ENCODE data around the gene TMEM167A. TPM values are rescaled to one million over a fixed set of nuclear protein-coding genes. Genes with fewer than 3 reads are reported as not detected.

TMEM167A gene
- polyA plus RNA-seq, 3 donors: 50.3 to 337 (median 288) TPM

DNA sequence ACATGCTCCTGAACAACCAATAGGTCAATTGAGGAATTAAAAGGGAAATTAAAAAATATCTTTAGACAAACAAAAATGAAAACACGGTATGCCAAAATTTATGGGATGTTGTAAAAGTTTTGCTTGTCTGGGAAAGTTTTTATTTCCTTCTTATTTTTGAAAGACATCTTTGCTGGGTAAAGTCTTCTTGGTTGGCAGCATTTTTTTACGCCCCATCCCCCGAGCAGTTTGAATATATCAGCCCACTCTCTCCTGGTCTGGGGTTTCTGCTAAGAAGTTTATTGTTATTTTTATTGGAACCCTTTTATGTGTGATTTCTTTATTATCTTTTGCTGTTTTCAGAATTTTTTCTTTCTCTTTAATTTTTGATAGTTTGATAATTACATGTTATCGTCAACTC is 16.5 kb upstream of the TMEM167A start:
- Histone ChIP-seq H3K4me3 (replicated peaks in 1 of 3; ENCODE audit: low read depth in 2 of 3, low read length in 3 of 3) (no peak overlapping the region), H3K4me1 (ENCODE audit: control insufficient read depth in 1 of 2, insufficient read depth in 2 of 2, low read length in 2 of 2) (peaks cover 0 to 10% of the 10 kb centered on the region in 2 donors), H3K79me2 (ENCODE audit: insufficient read depth, low read length) (peaks cover 69% of the 10 kb centered on the region), H4K20me1 (ENCODE audit: insufficient read depth, low read length) (no peaks in the 10 kb centered on the region), H3K36me3 (replicated peaks in 1 of 2; ENCODE audit: control insufficient read depth in 1 of 2, insufficient read depth in 2 of 2, low read length in 2 of 2) (peaks cover 0 to 12% of the 10 kb centered on the region in 2 donors), H3K9me3 (replicated peaks in 1 of 2; ENCODE audit: control insufficient read depth in 1 of 2, insufficient read depth in 1 of 2, low read length in 2 of 2) (peaks cover 14 to 30% of the 10 kb centered on the region in 2 donors), H3K9ac (ENCODE audit: insufficient read depth, low read length, poor library complexity, severe bottlenecking) (no peak overlapping the region), H3K27ac (ENCODE audit: low read depth in 1 of 2, low read length in 2 of 2) (no peak overlapping the region), H3K27me3 (ENCODE audit: control insufficient read depth in 2 of 2, insufficient read depth in 2 of 2, low read length in 2 of 2) (no peaks in the 10 kb centered on the region), H3K4me2 (replicated peaks; ENCODE audit: extremely low read depth, low read length, poor library complexity, severe bottlenecking) (no peak overlapping the region), H2AFZ (ENCODE audit: insufficient read depth, low read depth, low read length, poor library complexity, severe bottlenecking) (no peak overlapping the region)
- intact Hi-C loops (cut with micrococcal nuclease): no loop called here
- peaks cover 21% of the 10 kb centered on the region for H3K4me1 Mint-ChIP-seq
- H3K27ac Mint-ChIP-seq: no peak overlapping the region
- no CpG with 5 or more reads among the region's 4 CpGs for WGBS (ENCODE audit: insufficient coverage)
- H3K9me3 Mint-ChIP-seq: peaks cover 28 to 45% (median 40%) of the 10 kb centered on the region in 7 donors
- H3K36me3 Mint-ChIP-seq: peaks cover 32 to 47% of the 10 kb centered on the region in 2 donors
- no peak overlapping the region for H3K4me3 Mint-ChIP-seq
- H3K27me3 Mint-ChIP-seq (ENCODE audit: low read depth in 3 of 3): no peaks in the 10 kb centered on the region
- no peak for DNase-seq
- TF ChIP-seq, protein P1, sequence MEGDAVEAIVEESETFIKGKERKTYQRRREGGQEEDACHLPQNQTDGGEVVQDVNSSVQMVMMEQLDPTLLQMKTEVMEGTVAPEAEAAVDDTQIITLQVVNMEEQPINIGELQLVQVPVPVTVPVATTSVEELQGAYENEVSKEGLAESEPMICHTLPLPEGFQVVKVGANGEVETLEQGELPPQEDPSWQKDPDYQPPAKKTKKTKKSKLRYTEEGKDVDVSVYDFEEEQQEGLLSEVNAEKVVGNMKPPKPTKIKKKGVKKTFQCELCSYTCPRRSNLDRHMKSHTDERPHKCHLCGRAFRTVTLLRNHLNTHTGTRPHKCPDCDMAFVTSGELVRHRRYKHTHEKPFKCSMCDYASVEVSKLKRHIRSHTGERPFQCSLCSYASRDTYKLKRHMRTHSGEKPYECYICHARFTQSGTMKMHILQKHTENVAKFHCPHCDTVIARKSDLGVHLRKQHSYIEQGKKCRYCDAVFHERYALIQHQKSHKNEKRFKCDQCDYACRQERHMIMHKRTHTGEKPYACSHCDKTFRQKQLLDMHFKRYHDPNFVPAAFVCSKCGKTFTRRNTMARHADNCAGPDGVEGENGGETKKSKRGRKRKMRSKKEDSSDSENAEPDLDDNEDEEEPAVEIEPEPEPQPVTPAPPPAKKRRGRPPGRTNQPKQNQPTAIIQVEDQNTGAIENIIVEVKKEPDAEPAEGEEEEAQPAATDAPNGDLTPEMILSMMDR (IDR thresholded peaks at IDR 0.05): no peak

DNA sequence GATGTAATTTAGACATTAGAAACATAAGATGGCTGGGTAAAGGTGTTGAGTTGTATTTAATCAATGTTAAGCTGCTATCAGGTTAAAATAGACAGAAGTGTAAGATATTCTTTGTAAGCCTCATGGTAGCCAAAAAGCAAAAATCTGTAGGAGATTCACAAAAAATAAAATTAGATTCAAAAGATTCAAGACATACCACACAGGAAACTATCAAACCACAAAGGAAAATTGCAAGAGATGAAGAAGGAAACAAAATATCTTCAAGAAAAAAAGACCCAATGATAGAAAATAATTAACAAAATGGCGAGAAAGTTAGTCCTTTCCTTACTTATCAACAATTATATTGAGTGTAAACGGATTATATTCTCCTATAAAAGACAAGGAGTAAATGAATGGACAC is 15.4 kb upstream of the TMEM167A start:
- Mint-ChIP-seq H3K27me3 (ENCODE audit: low read depth in 3 of 3) (no peaks in the 10 kb centered on the region), H3K27ac (no peak overlapping the region), H3K4me1 (peaks cover 18% of the 10 kb centered on the region), H3K4me3 (no peak overlapping the region), H3K9me3 (peaks cover 28 to 45% (median 40%) of the 10 kb centered on the region in 7 donors), H3K36me3 (peaks cover 32 to 47% of the 10 kb centered on the region in 2 donors)
- no CpG with 5 or more reads among the region's 2 CpGs for WGBS (ENCODE audit: insufficient coverage)
- Histone ChIP-seq H4K20me1 (ENCODE audit: insufficient read depth, low read length) (no peaks in the 10 kb centered on the region), H3K4me3 (replicated peaks in 1 of 3; ENCODE audit: low read depth in 2 of 3, low read length in 3 of 3) (no peak overlapping the region), H3K27me3 (ENCODE audit: control insufficient read depth in 2 of 2, insufficient read depth in 2 of 2, low read length in 2 of 2) (no peaks in the 10 kb centered on the region), H3K9me3 (replicated peaks in 1 of 2; ENCODE audit: control insufficient read depth in 1 of 2, insufficient read depth in 1 of 2, low read length in 2 of 2) (peaks cover 14 to 30% of the 10 kb centered on the region in 2 donors), H3K4me2 (replicated peaks; ENCODE audit: extremely low read depth, low read length, poor library complexity, severe bottlenecking) (no peak overlapping the region), H3K4me1 (ENCODE audit: control insufficient read depth in 1 of 2, insufficient read depth in 2 of 2, low read length in 2 of 2) (peaks cover 0 to 10% of the 10 kb centered on the region in 2 donors), H2AFZ (ENCODE audit: insufficient read depth, low read depth, low read length, poor library complexity, severe bottlenecking) (no peak overlapping the region), H3K9ac (ENCODE audit: insufficient read depth, low read length, poor library complexity, severe bottlenecking) (no peak overlapping the region), H3K79me2 (ENCODE audit: insufficient read depth, low read length) (peaks cover 72% of the 10 kb centered on the region), H3K36me3 (replicated peaks in 1 of 2; ENCODE audit: control insufficient read depth in 1 of 2, insufficient read depth in 2 of 2, low read length in 2 of 2) (peaks cover 0 to 12% of the 10 kb centered on the region in 2 donors), H3K27ac (ENCODE audit: low read depth in 1 of 2, low read length in 2 of 2) (no peak overlapping the region)
- intact Hi-C loops (cut with micrococcal nuclease): no loop called here
- TF ChIP-seq, protein P1 (IDR thresholded peaks at IDR 0.05): no peak
- DNase-seq: no peak

All from CD14-positive monocyte (primary cell).